Activated CD8-positive, alpha-beta T cell treated with anti-CD3 and anti-CD28 coated beads for 36 hours (primary cell): ENCODE results near the gene COMMD8. TPM values are rescaled to one million over a fixed set of nuclear protein-coding genes. Genes with fewer than 3 reads are reported as not detected.

Experiments used
- ATAC-seq: fragments of 200-7000 bp; cut with Tn5 transposase; one replicate; pipeline ENCODE4 v1.10.0; 2021; ENCODE audit warnings: mild to moderate bottlenecking, moderate library complexity
- CTCF ChIA-PET: fragments of 350-600 bp; sonication (Branson Sonifier 250); formaldehyde crosslinking; loops from one replicate; lab custom pipeline; 2021; ENCODE audit warnings: antibody characterized with exemption; lab: Charles Lee
- POLR2A ChIA-PET: fragments of 350-600 bp; sonication (Branson Sonifier 250); formaldehyde crosslinking; loops from one replicate; lab custom pipeline; 2021; ENCODE audit warnings: antibody characterized with exemption; lab: Charles Lee
- DNase-seq: peaks from one replicate; pipeline ENCODE4 v3.0.0-alpha.2; 2020
- H3K27ac Mint-ChIP-seq: one replicate; pipeline ENCODE4 v1.8.0; 2021; ENCODE audit warnings: mild to moderate bottlenecking, mixed read lengths
- H3K27me3 Mint-ChIP-seq: one replicate; pipeline ENCODE4 v1.8.0; 2021; ENCODE audit warnings: mixed read lengths
- H3K36me3 Mint-ChIP-seq: one replicate; pipeline ENCODE4 v1.8.0; 2021; ENCODE audit warnings: low read depth, mixed read lengths
- H3K4me1 Mint-ChIP-seq: one replicate; pipeline ENCODE4 v1.8.0; 2021; ENCODE audit warnings: low read depth, mixed read lengths
- H3K4me3 Mint-ChIP-seq: one replicate; pipeline ENCODE4 v1.8.0; 2021; ENCODE audit warnings: mild to moderate bottlenecking, moderate library complexity, mixed read lengths
- H3K9me3 Mint-ChIP-seq: one replicate; pipeline ENCODE4 v1.8.0; 2021; ENCODE audit warnings: mixed read lengths
- intact Hi-C: fragments of 100-400 bp; cut with micrococcal nuclease; formaldehyde crosslinking; loops from one replicate; pipeline ENCODE4 v1.10.0; 2022
- total RNA-seq, 2 experiments: library from RNA; stranded (reverse); gene quantifications; one replicate each; pipeline ENCODE4 v1.2.3, GENCODE V29; 2021
- TF ChIP-seq, protein P1 (sequence below): fragments of 200-600 bp; IDR thresholded peaks from one replicate; pipeline ENCODE4 v1.8.0; 2022; ENCODE audit warnings: antibody characterized with exemption, mild to moderate bottlenecking

The COMMD8 gene
- total RNA-seq: 10 to 100 TPM; 30.5 to 32.8 TPM

DNA sequence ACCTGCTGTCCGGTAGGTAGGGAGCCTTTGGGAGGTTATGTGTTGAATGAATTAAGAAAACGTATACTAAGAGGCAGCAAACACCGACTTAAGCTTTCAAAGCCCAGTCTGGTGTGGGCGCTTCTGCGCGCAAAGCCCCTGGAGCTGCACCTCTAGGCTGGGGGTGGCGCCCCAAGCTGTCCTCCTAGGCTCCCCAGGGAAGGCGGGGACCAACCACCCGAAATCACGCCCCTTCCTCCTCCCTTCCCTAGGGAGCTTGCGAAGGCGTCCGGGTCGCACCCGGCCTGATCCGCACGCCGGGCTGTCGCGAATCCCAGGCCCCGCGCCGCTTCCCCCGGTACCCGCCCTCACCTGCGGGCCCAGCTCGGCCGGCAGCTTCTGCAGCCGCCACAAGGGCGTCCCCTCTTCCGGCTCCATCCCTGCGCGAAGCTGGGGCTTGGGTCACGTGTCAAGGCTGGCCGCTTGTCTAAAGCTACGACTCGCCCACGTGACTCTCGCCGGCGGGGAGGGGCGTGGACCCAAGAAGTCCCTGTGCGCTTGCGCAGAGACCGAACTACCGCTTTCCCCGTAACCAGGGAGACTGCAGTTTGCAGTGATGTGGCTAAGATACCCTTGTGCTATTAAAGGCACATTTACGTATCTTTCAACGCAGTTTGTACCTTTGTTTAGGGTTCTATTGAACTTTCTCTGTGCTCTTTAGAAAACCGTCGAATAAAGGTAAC lies at the start of gene COMMD8:
Gene COMMD8, minus strand, starts transcription at position 468 of the 722 bp plus-strand sequence. Its CDS starts 51 bp downstream, at position 417.
- Mint-ChIP-seq H3K4me1 (peaks cover 31% of the 10 kb centered on the region), H3K36me3 (peaks cover 4% of the 10 kb centered on the region), H3K27me3 (no peaks in the 10 kb centered on the region), H3K27ac (peak within 1 kb of the TSS; percentile 76), H3K4me3 (peak within 1 kb of the TSS; percentile 86), H3K9me3 (no peaks in the 10 kb centered on the region)
- intact Hi-C loops: no loop called here
- TF ChIP-seq, protein P1, sequence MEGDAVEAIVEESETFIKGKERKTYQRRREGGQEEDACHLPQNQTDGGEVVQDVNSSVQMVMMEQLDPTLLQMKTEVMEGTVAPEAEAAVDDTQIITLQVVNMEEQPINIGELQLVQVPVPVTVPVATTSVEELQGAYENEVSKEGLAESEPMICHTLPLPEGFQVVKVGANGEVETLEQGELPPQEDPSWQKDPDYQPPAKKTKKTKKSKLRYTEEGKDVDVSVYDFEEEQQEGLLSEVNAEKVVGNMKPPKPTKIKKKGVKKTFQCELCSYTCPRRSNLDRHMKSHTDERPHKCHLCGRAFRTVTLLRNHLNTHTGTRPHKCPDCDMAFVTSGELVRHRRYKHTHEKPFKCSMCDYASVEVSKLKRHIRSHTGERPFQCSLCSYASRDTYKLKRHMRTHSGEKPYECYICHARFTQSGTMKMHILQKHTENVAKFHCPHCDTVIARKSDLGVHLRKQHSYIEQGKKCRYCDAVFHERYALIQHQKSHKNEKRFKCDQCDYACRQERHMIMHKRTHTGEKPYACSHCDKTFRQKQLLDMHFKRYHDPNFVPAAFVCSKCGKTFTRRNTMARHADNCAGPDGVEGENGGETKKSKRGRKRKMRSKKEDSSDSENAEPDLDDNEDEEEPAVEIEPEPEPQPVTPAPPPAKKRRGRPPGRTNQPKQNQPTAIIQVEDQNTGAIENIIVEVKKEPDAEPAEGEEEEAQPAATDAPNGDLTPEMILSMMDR: peak; percentile 39
- DNase-seq: peak; percentile 99
- CTCF ChIA-PET: interaction anchor here (0.7 to 2.4 kb wide), 8 partner anchors 9 to 104 kb away, joined by 3 to 16 read pairs (median 5); partner anchors contain the start of gene ATP10D
- POLR2A ChIA-PET: interaction anchor here (1.0 to 2.2 kb wide), 3 partner anchors 8 to 21 kb away, joined by 3 to 10 read pairs (median 3); partner anchors contain the start of gene ATP10D
- ATAC-seq: peak; percentile 98

- intact Hi-C loops: no loop called here
- ChIA-PET POLR2A (interaction anchor here (0.9 kb wide), 1 partner anchor 16 kb away, joined by 3 read pairs; no protein-coding TSS in a partner anchor), CTCF (interaction anchor here (1.9 kb wide), 1 partner anchor 54 kb away, joined by 6 read pairs; no protein-coding TSS in a partner anchor)
- no peak overlapping the region for H3K4me3 Mint-ChIP-seq
- H3K36me3 Mint-ChIP-seq: peaks cover 5% of the 10 kb centered on the region
- no peak overlapping the region for H3K27ac Mint-ChIP-seq
- TF ChIP-seq, protein P1: peak; percentile 19
- H3K27me3 Mint-ChIP-seq: no peaks in the 10 kb centered on the region
- ATAC-seq (no peak), DNase-seq (no peak)
- no peaks in the 10 kb centered on the region for H3K9me3 Mint-ChIP-seq
- peaks cover 7% of the 10 kb centered on the region for H3K4me1 Mint-ChIP-seq
Observed at GRCh38 chr4:47510506-47511143, 47.1 kb upstream of the COMMD8 start.

GRCh38 chr4:47505666-47506065 lies 42.2 kb upstream of the COMMD8 start:
- no peak overlapping the region for H3K27ac Mint-ChIP-seq
- DNase-seq (no peak), ATAC-seq (no peak)
- H3K9me3 Mint-ChIP-seq: no peaks in the 10 kb centered on the region
- intact Hi-C loops: no loop called here
- POLR2A ChIA-PET: no interaction called here
- no peak overlapping the region for H3K4me3 Mint-ChIP-seq
- peaks cover 4% of the 10 kb centered on the region for H3K4me1 Mint-ChIP-seq
- CTCF ChIA-PET: no interaction called here
- no peaks in the 10 kb centered on the region for H3K36me3 Mint-ChIP-seq
- TF ChIP-seq, protein P1: no peak
- no peaks in the 10 kb centered on the region for H3K27me3 Mint-ChIP-seq

GRCh38 chr4:47505147-47505546 lies 41.6 kb upstream of the COMMD8 start:
- ChIA-PET CTCF (no interaction called here), POLR2A (no interaction called here)
- intact Hi-C loops: no loop called here
- ATAC-seq: no peak
- Mint-ChIP-seq H3K36me3 (no peaks in the 10 kb centered on the region), H3K4me1 (no peaks in the 10 kb centered on the region), H3K4me3 (no peak overlapping the region), H3K9me3 (no peaks in the 10 kb centered on the region), H3K27ac (no peak overlapping the region), H3K27me3 (no peaks in the 10 kb centered on the region)
- TF ChIP-seq, protein P1: no peak
- no peak for DNase-seq

DNA sequence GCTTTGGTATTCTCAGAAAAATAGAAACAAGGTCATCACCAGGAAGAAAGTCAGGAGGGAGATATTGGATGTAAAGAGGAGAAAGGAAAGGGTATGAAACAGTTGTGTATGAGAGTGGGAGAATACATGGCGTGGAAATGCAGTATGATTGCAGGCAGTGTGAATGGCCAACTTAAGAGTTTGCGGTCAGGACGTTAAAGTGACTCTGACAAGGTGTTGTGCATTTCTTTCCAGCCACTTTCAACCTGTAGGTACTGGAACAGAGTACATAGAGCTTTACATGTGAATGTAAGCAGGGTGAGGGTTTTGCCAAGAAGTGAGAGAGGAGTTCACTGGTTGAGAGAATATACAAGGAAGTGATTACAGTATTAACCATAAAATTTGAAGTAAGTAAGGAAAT lies 37.3 kb upstream of the COMMD8 start:
- H3K4me3 Mint-ChIP-seq: no peak overlapping the region
- intact Hi-C loops: no loop called here
- CTCF ChIA-PET: no interaction called here

More for the DNA sequence above, 37.3 kb upstream of the COMMD8 start:
- ATAC-seq (no peak), DNase-seq (no peak)
- no peaks in the 10 kb centered on the region for H3K27me3 Mint-ChIP-seq
- H3K4me1 Mint-ChIP-seq: peaks cover 2% of the 10 kb centered on the region
- no peaks in the 10 kb centered on the region for H3K9me3 Mint-ChIP-seq
- H3K27ac Mint-ChIP-seq: no peak overlapping the region
- POLR2A ChIA-PET: no interaction called here
- TF ChIP-seq, protein P1: no peak
- H3K36me3 Mint-ChIP-seq: no peaks in the 10 kb centered on the region
